ENCODE results near the gene AARS2. TPM values are rescaled to one million over a fixed set of nuclear protein-coding genes. Genes with fewer than 3 reads are reported as not detected.

AARS2 gene
- total RNA-seq, 1 donor from 2014 or later: 7.9 TPM

DNA sequence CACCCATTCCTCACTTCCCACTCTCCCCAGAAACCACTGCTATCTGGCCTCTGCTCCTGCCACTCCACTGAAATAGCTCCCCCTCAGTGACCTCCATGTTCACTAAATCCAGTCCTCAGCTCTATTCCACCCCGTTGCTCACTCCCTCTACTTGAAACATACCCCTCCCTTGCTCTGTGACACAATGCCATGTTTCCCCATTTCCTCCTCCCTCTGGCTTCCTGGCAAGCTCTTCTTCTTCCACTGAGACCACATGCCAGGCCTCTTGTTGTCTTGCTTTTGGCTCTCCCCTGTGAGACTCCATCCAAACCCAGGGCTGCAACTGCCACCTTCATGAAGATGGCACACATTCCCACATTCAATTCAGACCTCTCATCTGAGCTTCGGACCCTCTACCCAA lies 29.0 kb downstream of the AARS2 start:
- Mint-ChIP-seq H3K9me3 (ENCODE audit: low read depth) (no peaks in the 10 kb centered on the region), H3K4me1 (ENCODE audit: low read depth) (no peaks in the 10 kb centered on the region), H3K27me3 (ENCODE audit: low read depth) (peaks cover 64% of the 10 kb centered on the region), H3K4me3 (ENCODE audit: unreplicated experiment) (no peak overlapping the region), H3K27ac (ENCODE audit: unreplicated experiment) (no peak overlapping the region), H3K36me3 (ENCODE audit: low read depth) (no peaks in the 10 kb centered on the region)
- TF ChIP-seq, protein P1, sequence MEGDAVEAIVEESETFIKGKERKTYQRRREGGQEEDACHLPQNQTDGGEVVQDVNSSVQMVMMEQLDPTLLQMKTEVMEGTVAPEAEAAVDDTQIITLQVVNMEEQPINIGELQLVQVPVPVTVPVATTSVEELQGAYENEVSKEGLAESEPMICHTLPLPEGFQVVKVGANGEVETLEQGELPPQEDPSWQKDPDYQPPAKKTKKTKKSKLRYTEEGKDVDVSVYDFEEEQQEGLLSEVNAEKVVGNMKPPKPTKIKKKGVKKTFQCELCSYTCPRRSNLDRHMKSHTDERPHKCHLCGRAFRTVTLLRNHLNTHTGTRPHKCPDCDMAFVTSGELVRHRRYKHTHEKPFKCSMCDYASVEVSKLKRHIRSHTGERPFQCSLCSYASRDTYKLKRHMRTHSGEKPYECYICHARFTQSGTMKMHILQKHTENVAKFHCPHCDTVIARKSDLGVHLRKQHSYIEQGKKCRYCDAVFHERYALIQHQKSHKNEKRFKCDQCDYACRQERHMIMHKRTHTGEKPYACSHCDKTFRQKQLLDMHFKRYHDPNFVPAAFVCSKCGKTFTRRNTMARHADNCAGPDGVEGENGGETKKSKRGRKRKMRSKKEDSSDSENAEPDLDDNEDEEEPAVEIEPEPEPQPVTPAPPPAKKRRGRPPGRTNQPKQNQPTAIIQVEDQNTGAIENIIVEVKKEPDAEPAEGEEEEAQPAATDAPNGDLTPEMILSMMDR (IDR thresholded peaks at IDR 0.05): no peak
- no peak for DNase-seq (ENCODE audit: low spot score)

DNA sequence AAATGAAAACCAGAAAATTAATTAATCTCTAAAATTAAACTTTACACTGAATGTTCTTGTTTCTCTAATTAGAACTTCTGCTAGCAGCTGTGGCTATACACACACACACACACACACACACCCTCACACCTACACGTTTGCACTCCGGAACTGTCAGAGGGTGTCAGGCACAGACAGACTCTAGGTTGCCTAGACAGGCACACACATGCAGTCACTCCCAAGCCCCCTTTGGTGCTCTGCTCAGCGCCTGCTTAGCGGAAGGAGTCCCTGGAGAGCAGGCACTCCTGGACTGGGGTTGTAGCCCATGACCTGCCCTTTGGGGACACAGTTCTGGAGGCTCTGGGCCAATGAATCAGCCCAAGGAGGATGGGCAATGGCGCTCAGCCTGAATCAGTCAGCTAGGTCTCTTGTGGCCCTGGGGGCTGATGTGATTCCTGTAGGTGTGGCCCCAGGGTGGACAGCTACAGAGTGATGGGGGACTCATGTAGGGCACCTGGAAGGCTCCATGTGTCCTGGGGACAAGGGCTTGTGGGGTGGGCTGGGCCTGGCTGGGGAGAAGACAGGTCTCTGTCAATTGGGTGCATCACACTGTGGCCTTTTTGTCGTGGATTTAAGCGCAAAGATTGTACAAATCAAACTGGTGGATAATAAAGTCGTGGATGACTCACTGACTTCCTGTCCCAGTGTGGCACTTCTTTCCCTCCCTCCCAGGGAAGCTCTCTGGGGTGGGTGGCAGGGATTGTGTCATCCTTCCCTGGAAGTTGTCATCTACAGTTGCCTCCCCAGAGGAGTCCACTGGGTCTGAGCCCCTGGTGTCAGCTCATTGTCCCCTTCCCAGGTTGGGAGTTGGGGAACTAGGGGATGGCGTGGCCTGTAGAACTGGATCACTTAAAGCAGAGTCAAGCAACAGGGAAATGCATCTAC lies 34.1 kb downstream of the AARS2 start:
- H3K9me3 Mint-ChIP-seq (ENCODE audit: low read depth): no peaks in the 10 kb centered on the region
- peaks cover 44% of the 10 kb centered on the region for H3K27me3 Mint-ChIP-seq (ENCODE audit: low read depth)
- no peak overlapping the region for H3K27ac Mint-ChIP-seq (ENCODE audit: unreplicated experiment)
- no peaks in the 10 kb centered on the region for H3K36me3 Mint-ChIP-seq (ENCODE audit: low read depth)
- DNase-seq (ENCODE audit: low spot score): no peak
- no peaks in the 10 kb centered on the region for H3K4me1 Mint-ChIP-seq (ENCODE audit: low read depth)
- no peak overlapping the region for H3K4me3 Mint-ChIP-seq (ENCODE audit: unreplicated experiment)
- TF ChIP-seq, protein P1 (IDR thresholded peaks at IDR 0.05): no peak

DNA sequence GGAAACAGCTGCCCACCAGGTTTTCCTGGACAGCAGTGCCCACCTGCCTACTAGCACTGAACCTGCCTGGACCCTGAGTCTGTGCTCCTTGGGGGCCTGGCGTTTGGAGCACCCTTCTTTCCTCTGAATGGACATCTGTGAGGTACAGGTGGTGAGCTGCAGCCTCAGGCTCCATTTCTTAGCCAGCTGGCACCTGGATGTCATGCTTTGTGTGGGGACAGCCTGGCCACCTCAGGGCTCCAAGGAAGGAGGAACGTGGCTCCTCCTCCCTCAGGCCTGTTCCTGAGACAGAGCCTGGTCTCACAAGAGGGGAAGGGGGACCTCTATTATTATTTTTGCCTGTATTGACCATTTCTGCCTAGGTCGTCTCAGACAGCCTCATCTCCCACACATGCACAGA lies 34.8 kb downstream of the AARS2 start:
- H3K27me3 Mint-ChIP-seq (ENCODE audit: low read depth): peaks cover 39% of the 10 kb centered on the region
- no peaks in the 10 kb centered on the region for H3K36me3 Mint-ChIP-seq (ENCODE audit: low read depth)
- H3K27ac Mint-ChIP-seq (ENCODE audit: unreplicated experiment): no peak overlapping the region
- no peak for DNase-seq (ENCODE audit: low spot score)
- no peaks in the 10 kb centered on the region for H3K9me3 Mint-ChIP-seq (ENCODE audit: low read depth)
- TF ChIP-seq, protein P1 (IDR thresholded peaks at IDR 0.05): no peak
- no peaks in the 10 kb centered on the region for H3K4me1 Mint-ChIP-seq (ENCODE audit: low read depth)
- no peak overlapping the region for H3K4me3 Mint-ChIP-seq (ENCODE audit: unreplicated experiment)

DNA sequence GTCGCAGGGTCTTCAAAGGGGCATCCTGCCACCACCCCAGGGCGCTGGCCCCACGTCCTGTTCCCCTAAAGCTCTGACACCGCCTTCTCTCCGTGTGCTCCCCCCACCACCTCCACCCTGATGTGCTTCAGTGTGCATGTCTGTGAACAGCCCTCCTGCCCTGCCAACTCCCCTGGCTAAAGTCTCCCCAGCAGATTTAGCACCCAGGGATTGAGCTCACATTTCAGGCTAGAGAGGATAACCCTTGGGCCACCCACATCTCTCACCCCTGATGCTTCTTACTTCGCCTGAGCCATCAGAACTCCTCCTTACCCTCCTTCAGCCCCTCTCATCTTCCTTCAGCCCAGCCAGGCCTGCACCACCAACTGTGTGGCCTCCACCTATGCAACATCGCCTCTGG lies 35.4 kb downstream of the AARS2 start:
- TF ChIP-seq, protein P1 (IDR thresholded peaks at IDR 0.05): no peak
- no peaks in the 10 kb centered on the region for H3K4me1 Mint-ChIP-seq (ENCODE audit: low read depth)
- DNase-seq (ENCODE audit: low spot score): no peak
- no peaks in the 10 kb centered on the region for H3K9me3 Mint-ChIP-seq (ENCODE audit: low read depth)
- no peak overlapping the region for H3K4me3 Mint-ChIP-seq (ENCODE audit: unreplicated experiment)
- no peak overlapping the region for H3K27ac Mint-ChIP-seq (ENCODE audit: unreplicated experiment)
- no peaks in the 10 kb centered on the region for H3K36me3 Mint-ChIP-seq (ENCODE audit: low read depth)
- peaks cover 40% of the 10 kb centered on the region for H3K27me3 Mint-ChIP-seq (ENCODE audit: low read depth)

- H3K27me3 Mint-ChIP-seq (ENCODE audit: low read depth): peaks cover 37% of the 10 kb centered on the region
- H3K36me3 Mint-ChIP-seq (ENCODE audit: low read depth): no peaks in the 10 kb centered on the region
- H3K4me3 Mint-ChIP-seq (ENCODE audit: unreplicated experiment): no peak overlapping the region
- TF ChIP-seq, protein P1 (IDR thresholded peaks at IDR 0.05): no peak
- no peak for DNase-seq (ENCODE audit: low spot score)
- no peaks in the 10 kb centered on the region for H3K4me1 Mint-ChIP-seq (ENCODE audit: low read depth)
- no peaks in the 10 kb centered on the region for H3K9me3 Mint-ChIP-seq (ENCODE audit: low read depth)
- no peak overlapping the region for H3K27ac Mint-ChIP-seq (ENCODE audit: unreplicated experiment)
These were observed 36.2 kb downstream of the AARS2 start for GRCh38 chr6:44276667-44277640.
